ENCODE results near the gene POLR3GL.
"Not testable (repeated sequence)": the region's sequence is repeated elsewhere in the genome, so short reads cannot be mapped to it uniquely, and the experiment has no call there.

The POLR3GL gene, protein sequence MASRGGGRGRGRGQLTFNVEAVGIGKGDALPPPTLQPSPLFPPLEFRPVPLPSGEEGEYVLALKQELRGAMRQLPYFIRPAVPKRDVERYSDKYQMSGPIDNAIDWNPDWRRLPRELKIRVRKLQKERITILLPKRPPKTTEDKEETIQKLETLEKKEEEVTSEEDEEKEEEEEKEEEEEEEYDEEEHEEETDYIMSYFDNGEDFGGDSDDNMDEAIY

DNA sequence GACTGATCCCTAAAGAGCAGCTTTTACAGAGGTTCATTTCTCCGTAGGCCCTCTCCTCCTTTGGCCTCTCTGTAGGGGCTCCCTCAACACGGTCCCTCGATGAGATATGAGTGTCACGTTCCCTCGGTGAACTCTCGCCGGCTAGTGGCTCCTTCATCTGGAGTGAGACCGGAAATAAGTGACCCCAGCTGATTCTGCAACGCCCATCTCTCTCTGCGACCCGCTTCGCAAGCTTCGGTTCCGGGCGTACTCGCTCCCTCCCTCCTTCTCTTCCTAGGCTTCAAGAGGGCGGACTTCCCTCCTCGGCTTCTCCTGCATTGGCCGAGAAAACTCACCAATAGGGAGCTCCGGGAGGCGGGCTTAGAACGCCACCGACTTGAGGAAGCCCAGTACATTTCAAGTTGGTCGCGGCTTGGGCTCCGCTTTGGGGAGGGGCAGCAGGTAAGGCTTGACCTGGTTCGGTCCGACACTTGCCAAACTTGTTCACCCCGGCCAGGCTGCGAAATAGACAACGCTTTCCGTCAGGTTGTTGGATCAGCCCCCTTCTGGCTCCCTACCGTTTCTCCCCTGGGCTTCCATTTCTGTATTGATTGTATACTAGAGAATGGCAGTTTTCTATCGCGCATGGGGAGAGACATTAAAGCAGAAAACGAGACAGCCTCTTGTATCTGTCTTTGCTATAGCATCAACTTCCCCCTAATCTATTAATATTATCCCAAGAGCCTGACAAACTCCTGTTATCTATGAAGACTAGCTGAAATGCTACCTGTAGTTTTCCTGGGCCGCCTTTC lies at the start of gene POLR3GL, which contains the start of gene ANKRD34A:
Gene POLR3GL (plus strand): TSS at position 363 of the 791 bp plus-strand sequence. CDS start 10,176 bp downstream, outside the sequence.
Gene ANKRD34A (minus strand): TSS at position 248 of the 791 bp plus-strand sequence. CDS start 2,816 bp downstream, outside the sequence.
- DNase-seq, result peak; percentile 98

DNA sequence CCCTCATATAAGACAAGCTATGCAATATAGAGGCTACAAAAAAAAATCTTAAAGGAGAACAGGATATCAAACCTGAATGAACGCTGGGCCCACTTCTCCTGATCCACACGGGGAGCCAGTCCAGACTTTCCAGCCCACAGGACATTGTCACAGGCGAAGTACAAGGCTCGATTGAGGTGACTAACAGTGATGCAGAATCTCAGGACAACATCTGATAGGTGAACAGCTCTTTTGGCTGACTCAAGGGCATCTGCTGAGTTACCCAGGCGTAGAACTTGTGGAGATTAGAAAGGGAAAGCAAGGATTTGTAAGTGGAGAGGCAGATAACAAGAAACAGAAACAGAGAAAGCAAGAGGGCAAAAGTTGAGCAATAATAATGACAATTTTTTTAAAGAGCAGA lies 47.7 kb upstream of the POLR3GL start:
- no peak for DNase-seq

DNA sequence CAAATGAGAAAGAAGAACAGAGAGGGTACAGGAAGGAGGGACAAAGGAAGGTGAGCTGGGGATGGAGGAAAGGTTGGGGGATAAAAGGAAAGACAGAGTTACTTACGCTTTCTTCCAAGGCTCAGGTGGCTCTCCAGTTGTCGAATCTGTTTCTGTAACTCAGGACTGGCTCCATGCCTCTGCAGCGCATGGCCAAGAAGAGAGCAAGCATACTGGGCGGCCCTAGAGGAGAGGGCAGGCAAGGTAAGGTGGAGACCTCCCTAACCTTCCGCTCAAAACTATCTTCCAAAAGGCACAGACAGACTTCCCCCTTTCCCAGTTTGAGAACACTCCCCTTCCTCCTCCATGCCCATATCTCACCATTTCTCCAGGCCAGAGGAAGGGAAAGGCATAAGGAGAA lies 46.9 kb upstream of the POLR3GL start:
- no peak for DNase-seq

DNA sequence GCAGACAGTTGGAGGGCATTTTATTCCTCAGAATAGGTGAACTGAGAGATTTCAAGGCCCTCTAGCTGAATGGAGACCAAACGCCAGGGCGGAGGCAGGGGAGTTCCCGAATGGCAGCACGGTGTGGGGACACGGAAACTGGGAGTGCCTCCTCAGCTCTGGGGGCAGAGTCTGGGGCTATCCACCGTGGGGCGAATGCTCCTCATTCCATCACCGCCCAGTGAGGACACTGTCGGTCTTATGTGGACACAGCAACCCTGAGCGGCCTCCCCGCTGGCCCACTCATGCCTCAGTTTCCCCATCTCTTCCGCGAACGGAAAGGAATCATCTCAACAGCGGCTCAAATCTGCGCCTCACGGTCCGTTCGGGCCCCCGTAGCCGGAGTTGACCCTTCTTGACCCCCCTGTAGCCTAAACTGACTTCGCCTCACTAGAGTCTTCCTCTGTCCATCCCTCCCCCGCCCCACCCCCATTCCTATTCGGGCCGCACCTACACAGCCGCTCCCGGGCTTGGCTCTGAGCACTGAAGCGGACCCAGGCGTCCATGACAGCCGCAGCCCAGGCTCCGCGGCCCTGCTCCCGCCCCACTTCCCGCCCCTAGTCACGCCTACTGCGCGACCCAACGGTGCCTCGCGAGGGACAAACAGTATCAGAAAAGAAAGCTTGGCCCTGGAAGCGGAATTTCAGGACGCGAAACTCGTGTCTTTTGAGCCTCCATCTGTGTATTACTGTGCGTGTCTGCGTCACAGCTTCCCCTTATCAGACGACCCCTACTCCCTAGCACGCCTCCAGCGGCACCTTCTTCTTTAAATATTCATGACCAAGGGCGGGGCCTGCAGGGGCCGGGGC lies 46.1 kb upstream of the POLR3GL start, which contains the start of gene PEX11B:
Gene PEX11B (minus strand): TSS at position 574 of the 848 bp plus-strand sequence. CDS start 29 bp downstream, at position 545.
- peak; percentile 93 for DNase-seq

DNA sequence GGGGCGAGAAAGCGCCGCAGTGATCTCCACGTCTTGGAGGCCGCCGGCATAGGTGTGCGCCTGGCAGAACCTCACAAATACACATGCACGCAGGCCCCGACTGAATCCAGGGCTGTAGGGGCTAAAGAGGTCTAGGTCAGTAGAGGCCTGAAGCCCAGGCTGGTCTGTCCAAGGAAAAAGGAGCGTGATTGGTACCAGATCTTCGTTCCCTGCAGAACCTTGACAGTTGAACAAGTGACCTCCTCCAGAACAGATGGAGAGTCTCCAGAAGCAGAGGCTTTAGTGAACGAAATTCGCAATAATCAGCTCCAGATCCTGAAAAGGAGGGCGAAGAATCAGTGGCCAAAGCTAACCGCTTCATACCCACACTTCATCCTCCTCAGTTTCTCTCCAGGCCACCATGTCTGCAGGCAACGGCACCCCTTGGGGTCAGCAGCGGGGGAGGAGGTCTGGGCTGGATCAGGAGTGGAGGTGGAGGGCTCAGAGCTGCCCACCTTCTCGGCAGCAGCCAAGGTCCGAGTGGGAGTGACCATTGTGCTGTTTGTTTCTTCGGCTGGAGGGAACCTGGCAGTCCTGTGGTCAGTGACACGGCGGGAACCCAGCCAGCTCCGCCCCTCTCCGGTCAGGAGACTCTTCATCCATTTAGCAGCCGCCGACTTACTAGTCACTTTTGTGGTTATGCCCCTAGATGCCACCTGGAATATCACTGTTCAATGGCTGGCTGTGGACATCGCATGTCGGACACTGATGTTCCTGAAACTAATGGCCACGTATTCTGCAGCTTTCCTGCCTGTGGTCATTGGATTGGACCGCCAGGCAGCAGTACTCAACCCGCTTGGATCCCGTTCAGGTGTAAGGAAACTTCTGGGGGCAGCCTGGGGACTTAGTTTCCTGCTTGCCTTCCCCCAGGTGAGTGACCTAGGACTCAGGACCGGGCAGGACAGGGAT lies 45.2 kb upstream of the POLR3GL start:
- peak; percentile 80 for DNase-seq

DNA sequence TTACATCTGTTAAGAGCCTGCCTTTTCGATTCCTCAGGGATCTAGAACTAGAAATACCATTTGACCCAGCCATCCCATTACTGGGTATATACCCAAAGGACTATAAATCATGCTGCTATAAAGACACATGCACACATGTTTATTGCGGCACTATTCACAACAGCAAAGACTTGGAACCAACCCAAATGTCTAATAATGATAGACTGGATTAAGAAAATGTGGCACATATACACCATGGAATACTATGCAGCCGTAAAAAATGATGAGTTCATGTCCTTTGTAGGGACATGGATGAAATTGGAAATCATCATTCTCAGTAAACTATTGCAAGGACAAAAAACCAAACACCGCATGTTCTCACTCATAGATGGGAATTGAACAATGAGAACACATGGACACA lies 44.2 kb upstream of the POLR3GL start:
- DNase-seq, result not testable (repeated sequence)

DNA sequence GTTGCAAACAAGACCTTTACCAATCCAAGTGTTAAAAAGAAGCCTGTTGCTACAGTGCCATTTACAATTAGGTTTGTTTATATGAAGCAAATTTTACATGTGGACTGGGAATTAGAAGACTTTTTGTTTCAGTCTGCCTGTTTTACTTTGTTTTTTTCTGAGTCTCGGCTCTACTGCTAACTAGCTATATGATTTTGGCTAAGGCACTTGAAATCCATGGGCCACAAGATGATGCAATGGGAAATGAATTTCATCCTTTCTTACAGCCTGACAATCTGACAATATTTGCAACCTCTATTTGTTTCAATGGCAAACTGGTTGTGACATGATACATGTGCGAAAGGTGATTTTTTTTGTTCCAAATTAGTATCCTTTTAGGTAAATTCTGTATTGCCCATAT lies 42.2 kb upstream of the POLR3GL start:
- no peak for DNase-seq

DNA sequence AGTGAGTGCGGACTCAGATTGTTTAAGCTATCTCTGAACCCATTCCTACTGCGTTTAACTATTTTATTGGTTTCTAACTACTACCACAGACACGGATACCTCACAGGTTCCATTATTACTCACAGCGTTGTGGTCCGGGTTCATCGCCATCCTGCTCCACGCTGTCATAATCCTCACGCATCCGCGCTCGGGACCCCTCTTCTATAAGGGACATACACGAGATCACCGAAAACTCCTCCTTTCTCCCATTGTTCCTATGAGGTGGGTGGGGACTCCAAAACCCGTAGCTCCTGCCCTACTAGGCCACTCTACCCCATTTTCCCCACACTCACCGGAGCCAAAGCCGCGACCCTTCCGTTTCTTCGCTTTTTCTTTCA lies 37.8 kb upstream of the POLR3GL start:
- DNase-seq, result no peak

DNA sequence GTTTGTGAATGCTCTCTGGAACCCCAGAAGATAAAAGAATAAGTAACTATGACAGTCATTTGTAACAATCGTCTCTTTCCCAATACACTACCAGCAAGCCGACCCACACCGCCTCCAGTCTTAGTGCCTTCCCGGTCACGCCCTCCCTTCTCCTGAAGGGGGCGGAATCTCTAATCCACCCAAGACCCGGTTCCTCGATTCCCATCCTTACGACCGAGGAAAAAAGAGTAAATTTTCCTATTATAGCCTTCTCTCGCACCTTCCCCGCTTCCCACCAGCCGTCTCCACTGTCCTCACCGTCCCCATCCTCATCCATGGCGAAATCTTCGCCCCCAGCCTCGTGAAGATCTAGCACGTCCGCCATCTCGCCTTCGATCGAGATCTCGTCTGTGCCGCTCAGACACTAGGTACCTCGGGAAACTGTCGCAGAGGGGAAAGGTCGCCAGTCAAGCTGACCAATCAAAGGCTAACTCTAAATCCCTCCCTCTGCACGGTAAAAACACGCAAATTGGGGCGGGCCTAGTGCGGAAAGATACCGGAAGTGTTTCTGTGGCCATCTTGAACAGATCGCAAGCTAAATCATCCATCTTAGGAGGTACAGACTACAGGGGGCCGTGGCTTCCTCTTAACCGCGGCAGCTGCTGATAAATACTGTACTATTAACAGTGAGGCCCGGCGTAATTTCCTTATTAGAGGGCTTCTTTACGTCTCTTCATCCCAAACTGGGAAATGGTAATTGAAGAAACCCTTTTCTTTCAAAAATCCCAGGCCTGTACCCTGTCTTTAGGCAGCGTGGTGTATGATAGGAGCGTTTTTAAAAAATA lies 37.2 kb upstream of the POLR3GL start, which contains the start of gene RBM8A:
Gene RBM8A (minus strand): TSS at position 422 of the 824 bp plus-strand sequence. CDS start 58 bp downstream, at position 364.
- DNase-seq, result peak; percentile 99

DNA sequence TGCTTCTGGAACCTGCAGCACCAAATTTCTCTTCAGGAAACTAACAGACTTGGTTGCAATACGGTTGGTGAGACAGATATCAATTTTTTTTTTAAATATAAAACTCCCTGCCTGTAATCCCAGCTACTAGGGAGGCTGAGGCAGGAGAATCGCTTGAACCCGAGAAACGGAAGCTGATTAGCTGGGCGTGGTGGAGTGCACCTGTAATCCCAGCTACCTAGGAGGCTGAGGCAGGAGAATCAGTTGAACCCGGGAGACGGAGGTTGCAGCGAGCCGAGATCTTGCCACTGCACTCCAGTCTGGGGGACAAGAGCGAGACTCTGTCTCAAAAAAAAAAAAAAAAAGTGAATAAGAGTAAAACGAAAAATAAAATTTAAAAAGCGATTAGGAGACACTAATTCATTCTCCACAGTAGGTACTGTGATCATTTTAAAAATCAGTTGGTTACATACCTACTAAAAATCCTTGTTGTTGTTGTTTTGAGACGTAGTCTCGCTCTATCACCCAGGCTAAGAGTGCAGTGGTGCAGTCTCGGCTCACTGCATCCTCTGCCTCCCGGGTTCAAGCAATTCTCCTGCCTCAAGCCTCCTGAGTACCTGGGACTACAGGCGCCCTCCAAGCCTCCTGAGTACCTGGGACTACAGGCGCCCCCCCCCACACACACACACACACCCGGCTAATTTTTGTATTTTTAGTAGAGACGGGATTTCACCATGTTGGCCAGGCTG lies 36.4 kb upstream of the POLR3GL start:
- DNase-seq, result peak; percentile 56

DNA sequence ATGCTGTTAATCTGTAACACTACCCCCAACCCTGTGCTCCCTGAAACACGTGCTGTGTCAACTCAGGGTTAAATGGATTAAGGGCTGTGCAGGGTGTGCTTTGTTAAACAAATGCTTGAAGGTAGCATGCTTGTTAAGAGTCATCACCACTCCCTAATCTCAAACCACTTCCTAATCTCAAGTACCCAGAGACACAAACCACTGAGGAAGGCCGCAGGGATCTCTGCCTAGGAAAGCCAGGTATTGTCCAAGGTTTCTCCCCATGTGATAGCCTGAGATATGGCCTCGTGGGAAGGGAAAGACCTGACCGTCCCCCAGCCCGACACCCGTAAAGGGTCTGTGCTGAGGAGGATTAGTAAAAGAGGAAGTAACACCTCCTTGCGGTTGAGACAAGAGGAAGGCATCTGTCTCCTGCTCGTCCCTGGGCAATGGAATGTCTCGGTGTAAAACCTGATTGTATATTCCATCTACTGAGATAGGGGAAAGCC lies 31.9 kb upstream of the POLR3GL start:
- not testable (repeated sequence) for DNase-seq

DNA sequence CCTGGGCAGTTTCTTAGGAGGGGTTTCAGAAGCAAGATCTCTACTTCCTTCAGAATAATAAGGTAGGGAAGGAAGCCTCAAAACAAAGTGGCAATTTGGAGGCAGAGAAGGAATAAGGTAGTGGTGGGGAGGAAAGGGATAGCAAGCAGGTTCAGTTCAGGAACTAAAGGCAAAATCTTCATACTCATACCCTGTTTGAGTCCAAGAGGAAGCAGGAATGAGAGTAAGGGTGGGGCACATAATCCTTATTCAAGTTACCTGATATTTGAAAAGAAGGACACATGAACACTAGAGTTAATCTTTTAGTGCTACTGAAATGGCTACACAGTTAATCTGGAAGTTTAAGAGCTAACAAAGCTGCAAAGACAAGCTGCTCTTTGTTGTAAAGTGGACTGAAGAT lies 28.8 kb upstream of the POLR3GL start:
- DNase-seq, result no peak

DNA sequence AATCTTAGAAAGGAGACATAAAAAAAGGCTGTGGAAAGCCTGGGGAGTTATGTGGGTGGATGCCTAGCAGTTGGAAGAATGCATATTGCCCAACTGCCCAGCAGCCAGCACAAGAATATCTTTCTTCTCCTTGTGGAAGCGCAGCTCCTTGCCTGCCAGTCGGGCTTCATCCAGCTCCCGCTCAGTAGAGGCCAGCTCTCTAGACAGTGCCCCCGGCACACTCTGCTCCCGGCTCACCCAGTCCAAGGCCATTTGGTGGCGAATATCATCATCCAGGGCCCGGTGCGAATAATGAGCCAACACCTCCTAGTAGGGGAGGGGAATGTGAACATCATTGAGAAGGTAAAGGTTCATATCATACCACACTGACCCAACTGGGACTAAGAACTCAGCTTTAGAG lies 28.2 kb upstream of the POLR3GL start:
- DNase-seq, result peak; percentile 7

DNA sequence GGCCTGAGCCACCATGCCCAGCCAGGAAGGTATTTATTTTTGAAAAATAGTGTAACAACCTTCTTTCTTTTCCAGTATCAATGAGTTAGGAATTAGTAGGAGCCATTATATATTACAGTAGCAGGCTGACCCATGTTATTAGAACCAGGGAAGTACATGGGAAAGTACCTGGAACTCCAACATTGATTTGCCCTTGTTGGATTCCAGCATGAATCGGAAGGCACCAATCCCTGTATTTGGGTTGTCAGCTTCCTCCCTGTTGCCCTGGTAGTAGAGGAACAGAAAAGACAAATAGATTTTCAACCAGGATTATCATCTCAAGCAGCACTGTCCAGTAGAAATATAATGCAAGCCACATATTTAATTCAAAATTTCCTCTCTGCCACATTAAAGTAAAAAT lies 27.1 kb upstream of the POLR3GL start:
- DNase-seq, result no peak

DNA sequence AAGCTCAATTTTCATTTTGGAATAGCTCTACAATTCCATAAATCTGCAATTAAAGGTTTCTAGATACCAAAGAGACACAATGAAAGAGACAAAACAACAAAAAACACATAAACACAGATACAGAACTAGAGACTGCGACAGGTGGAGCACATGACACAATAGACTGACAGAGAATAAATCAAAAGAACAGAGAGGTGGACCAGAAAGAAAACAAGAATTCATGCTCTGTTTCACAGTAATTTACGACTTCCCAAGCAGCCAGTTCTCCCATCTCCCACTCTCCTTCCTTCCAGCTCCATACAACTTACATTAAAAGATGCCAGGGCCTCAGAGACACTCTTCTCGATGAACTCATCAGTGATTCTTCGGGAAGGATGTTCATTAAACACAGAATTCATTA lies 22.1 kb upstream of the POLR3GL start:
- DNase-seq, result no peak

DNA sequence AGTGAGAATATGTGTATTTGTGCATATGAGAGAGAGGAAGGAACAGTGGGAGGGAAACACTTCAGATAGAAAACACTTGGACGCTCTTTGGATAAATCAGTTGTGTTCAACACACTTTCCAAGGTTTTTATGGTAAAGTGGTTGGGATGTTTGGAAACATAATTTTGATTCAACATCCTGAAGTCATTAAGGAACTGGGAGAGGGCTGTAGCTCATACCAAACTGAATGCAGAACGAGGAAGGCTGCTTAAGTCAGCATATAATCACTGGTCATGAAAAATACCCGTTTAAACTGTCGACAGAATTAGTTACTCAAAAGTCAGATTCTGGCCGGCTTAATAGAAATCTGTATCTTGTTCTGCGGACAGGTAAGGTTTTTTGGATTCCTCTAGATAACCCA lies 21.6 kb upstream of the POLR3GL start:
- DNase-seq, result no peak

DNA sequence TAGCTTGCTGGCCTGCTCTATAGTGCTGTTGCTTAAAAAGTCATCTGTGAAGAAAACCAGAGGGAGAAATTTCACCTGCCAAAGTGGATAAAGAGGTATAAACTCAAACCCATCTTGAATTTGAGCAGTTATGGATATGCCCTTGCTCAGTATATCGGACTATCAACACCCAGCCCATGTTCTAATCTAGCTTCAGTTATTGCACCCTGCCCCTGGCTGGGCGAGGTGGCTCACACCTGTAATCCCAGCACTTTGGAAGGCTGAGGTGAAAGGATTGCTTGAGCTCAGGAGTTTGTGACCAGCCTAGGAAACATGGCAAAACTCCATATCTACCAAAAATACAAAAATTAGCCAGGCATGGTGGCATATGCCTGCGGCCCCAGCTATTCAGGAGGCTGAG lies 20.0 kb upstream of the POLR3GL start:
- DNase-seq, result no peak

DNA sequence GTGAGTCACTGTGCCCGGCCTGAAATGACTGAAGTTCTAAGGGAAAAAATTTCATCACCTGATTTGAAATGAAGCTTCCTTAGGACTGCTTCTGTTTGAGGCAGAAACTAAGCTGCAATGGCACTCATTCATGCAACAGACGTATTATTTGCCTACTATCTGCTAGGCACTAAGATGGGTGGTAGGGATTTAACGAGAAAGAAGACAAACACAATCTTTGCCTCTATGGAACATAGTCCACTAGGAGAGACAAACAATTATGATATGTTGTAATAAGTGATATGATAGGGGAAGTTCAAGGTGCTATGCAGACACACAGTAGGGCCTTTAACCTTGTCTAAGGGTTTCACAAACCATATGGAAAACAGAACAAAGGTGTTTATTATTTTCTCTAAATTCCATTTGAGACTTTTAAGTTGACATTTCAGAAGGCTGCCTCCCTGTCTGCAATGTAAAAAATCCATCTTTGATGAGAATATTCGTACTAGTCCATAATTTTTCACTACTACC lies 18.0 kb upstream of the POLR3GL start:
- no peak for DNase-seq

DNA sequence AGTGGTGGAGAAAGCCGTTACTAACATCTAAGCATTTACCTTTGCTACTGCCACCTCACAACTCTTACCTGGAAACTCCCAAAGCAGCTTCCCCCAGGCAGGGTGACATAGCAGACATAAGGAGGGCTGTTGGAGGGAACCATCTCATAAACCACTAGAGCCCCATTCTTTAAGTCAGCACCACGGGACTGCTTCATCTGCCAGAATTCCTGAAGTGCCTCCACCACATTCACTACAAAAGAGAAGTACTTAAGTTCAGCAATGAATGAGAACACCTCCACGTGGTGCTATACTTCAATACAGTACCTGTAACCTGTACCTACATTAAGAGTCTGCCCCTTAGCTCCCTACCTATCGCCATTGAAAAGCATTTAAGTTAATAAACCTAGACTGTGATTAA lies 16.9 kb upstream of the POLR3GL start:
- DNase-seq, result no peak

DNA sequence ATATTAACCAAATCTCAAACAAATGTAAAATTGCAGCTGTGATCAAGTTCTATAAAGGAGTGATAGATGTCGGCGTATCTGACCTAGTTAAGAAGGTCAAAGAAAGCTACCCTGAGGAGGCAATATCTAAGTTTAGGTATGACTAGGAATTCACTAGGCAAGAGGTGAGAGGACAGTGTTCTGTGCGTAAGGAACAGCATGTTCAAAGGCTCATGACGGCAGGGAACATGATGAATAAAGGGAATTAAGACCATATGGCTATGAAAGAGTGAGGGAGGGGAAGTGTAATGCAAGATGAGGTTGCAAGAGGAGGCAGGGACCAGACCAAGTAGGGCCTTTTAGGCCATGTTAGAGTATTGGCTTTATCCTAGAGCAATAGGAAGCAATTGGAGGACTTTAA lies 15.3 kb upstream of the POLR3GL start:
- DNase-seq, result no peak
